GM18526 (cell line): Measurements from ENCODE around the gene LSR.

Experiments
- POLR2A ChIP-seq: IDR thresholded peaks from 3 replicates; pipeline ENCODE4 v1.6.1; 2011; ENCODE audit not compliant: insufficient read length; ENCODE audit errors: extremely low read depth

Gene LSR

DNA sequence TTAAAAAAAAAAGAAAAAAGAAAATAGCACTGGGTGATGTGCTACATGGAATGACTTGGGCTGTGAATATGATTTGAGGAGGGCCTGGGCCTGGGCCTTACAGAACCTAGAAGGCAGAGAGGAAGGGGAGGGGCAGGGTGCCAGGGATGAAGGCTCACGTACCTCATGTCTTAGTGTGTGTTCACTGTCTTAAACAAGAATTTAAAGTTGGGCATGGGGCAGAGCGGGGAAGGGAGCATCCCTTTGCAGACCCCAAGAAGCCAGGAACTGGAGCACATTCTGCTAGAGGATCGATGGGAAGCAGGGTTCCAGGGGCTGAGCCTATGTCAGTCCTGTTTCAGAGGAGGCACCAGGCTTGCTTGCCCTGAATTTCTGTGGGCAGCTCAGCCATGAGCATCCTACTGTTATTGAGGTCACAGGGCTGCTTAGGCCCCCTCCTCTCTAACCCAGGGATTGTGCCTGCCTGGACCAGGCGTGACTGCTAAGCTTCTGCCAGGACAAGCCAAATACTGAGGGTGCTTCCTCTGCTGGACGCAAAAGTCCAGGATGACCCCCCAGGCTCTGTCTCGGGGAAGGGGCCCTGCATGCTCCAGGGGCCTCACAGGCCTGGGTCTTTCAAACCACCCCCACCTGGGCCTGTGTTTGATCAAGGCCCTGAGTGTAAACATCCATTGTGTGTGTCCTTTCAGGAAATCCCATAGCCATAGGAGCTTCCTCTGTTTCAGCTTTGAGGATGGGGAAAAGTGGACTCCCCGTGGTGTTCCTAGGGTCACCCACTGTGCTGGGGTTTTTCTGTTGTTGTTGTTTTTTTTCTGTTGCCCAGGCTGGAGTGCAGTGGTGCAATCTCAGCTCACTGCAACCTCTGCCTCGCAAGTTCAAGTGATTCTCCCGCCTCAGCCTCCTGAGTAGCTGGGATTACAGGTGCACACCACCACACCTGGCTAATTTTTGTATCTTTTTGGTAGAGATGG, 4.8 kb downstream of the LSR start:
- no peak for TF ChIP-seq POLR2A

- no peak for TF ChIP-seq POLR2A
Observed at GRCh38 chr19:35254341-35255297, 5.8 kb downstream of the LSR start.

DNA sequence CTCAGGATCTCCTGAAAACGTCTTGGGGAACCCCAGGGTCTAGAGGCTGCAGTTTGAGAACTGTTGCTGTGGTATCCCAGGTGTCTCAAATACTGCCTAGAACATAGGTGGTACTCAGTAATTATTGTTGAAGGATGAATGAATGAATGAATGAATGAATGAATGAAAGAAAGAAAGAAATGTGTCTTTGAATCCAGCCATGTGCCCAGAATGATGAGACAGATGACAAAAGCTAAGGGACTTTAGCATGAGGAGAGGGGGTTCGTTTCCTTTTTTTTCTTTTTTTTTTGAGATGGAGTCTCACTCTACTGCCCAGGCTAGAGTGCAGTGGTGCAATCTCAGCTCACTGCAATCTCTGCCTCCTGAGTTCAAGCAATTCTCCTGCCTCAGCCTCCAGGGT, 7.8 kb downstream of the LSR start:
- no peak for TF ChIP-seq POLR2A

DNA sequence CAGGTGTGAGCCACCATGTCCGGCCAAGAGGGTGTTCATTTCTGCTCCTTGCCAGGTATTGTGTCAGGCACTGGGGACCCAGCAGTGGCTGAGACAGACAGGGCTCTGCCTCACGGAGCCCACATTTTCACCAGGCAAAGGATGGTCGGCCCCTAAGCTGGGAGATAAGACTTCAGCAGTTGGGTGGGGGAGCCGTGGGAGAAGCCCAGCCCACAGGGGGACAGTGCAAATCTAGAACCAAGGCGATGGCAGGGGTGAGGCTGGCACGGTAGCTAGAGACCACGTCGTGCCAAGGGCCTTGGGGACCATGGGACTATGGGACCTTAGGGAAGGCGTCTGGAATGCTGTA, 8.3 kb downstream of the LSR start:
- no peak for TF ChIP-seq POLR2A

DNA sequence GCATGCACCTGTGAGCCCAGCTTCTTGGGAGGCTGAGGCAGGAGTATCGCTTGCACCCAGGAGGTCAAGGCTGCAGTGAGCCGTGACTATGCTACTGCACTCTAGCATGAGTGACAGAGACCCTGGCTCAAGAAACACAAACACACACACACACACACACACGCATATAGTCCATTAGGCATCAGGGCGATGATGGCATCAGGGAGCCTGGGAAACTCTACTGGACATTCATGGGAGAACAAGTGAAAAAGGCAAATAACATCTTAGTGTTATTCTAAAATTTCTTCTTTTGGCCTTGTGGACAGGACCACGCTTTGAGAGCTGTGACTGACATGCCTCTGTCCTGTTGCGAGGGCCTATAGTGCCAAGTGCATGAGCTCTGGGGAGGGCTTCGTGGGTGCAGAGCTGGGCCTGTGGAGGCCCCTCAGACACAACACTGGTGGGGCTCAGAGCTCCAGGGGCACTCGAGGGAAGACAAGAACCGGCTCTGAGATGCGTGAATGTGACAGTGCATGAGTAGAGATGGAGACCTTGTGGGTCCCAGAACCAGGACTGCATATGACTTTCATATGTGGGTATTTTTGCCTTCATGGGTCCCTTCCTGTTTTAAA, 12.0 kb downstream of the LSR start:
- no peak for TF ChIP-seq POLR2A

- no peak for TF ChIP-seq POLR2A
Observed at GRCh38 chr19:35261356-35262100, 12.7 kb downstream of the LSR start.

DNA sequence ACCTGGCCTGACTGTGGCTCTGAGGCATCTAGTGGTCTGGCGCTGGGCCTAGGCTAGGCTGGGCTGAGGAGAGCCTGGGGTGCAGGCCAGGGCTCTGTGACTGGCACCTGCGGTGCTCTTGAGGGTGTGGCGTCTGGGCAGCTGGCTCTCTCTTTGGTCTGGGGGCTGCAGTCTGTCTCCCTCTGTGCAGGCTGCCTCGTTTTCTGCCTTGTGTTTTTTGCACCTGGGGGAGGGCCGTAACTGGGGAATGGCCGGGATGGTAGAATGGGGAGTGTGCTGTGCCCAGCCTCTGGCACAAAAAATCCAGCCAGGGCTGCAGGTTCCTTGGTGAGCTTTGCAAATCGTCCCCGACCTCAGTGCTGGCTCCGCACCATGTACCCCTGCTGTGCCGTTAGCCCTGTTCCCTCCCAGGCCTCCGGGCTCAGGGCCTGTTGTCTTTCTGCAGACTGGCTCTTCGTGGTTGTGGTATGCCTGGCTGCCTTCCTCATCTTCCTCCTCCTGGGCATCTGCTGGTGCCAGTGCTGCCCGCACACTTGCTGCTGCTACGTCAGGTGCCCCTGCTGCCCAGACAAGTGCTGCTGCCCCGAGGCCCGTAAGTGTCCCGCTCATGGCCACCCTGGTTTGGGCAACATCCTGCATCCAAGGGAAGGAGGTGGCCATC, 13.4 kb downstream of the LSR start:
- no peak for TF ChIP-seq POLR2A

DNA sequence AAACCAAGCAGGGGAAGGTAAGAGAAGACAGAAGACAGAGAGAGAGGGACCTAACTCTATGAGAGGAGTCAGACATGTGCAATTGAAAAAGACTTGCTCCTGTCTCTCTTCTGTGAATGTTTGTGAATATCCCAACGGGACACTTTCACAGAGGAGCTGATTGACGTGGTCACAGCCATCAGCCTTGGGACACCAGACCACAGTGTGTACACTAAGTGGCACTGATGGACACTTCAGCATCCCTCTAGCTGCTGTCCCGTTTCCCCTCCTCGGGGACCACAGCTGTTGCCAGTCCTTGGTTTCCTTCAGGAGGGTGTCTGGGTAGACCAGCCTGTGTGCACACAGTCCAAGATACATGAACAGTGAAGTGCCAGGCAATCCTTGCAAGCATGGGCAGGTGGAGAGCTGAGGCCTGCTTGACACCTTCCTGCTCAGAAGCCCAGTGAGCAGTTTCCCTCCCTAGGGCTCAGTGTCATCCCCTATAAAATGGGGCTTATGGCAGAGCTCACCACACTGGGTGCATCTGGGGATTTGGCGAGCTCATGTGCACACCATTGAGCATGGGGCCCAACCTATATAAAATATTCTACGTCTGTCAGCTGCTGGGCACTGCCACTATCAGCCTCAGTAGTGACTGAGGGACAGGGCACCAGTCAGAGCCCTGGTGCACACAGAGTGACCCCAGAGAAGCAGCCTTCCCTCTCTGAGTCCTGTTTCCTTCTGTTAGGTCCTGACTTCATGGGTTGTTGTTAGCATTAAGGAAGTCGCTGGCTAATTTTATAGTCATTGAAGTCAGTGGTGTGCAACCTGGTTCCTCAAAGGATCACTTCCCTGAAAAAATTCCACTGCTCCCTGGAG, 15.7 kb downstream of the LSR start:
- TF ChIP-seq POLR2A: no peak

DNA sequence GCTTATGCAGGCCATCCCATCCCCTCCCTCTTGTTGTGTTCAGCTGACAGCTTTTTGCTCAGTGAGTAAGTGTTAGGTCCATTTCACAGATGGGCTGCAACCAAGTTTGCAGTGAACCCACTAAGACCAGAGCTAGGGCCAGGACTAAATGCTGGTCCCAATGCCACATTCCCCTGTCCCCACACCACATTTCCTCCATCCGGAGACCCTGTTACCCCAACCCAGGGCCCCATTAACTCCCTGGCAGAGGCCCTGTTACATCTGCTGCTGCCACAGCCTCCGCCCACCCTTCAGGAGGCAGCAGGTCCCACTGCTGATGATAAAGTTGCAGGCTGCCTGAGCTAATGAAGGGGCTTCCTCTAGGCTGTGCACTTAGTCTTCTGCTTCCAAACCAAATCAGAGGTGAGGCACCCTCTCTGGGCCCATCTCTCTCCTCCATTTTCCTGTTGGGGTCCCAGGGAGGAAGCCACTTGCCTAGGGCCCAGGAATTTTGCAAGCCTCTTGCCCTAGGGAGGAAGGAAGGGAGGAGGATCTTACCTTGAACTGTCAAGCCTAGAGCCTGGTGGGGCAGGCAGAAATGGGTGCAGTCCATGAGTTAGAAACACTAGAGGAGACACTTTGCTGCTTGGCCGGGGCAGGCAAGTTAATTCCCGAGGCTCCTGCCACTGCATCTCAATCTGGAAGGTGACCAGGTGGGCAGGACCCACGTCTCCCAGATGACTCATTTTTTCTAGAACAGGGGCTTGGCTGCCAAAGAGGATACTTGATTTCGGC, 16.5 kb downstream of the LSR start:
- peak; percentile 23 for TF ChIP-seq POLR2A

GRCh38 chr19:35265900-35266519, 17.2 kb downstream of the LSR start:
- TF ChIP-seq POLR2A: no peak

GRCh38 chr19:35266520-35267352, 17.9 kb downstream of the LSR start:
- TF ChIP-seq POLR2A: no peak
